ENCODE data around the gene TIPIN.
A peak's percentile ranks its signal among the peaks of the same experiment; 100 is the strongest.
"Not testable (repeated sequence)": the region's sequence is repeated elsewhere in the genome, so short reads cannot be mapped to it uniquely, and the experiment has no call there.

TIPIN gene

DNA sequence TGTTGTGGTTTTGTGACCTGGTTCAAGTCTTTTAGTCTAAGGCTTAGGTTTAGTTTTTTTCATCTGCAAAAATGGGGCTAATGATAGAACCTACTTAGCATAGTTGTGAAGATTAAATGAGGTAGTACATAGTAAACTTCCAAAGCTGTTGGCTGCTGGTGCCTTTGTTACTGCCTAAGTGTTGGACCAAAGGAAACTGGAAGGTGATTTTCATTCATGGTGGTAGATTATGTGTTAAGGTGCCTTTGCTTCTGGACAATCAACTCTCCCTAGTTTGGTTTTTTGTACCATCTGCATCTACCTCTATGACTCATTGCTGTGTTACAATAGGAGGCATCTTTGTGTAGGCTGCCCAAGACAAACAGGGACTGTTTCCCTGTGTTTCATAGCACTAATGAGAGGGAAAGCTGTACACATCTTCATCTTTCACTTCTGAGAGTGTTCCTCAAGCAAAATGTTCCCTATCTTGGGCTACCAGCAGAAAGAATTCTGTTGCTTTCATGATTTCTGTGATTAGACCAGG is 33.4 kb upstream of the TIPIN start:
- TF ChIP-seq ZNF274 (IDR thresholded peaks at IDR 0.05; ENCODE audit: low read depth, low read length): no peak
- H3K4me3 ChIP-seq (ENCODE audit: low read length): peak overlapping the region; percentile 33; the same call in 1 of the 2 replicates

DNA sequence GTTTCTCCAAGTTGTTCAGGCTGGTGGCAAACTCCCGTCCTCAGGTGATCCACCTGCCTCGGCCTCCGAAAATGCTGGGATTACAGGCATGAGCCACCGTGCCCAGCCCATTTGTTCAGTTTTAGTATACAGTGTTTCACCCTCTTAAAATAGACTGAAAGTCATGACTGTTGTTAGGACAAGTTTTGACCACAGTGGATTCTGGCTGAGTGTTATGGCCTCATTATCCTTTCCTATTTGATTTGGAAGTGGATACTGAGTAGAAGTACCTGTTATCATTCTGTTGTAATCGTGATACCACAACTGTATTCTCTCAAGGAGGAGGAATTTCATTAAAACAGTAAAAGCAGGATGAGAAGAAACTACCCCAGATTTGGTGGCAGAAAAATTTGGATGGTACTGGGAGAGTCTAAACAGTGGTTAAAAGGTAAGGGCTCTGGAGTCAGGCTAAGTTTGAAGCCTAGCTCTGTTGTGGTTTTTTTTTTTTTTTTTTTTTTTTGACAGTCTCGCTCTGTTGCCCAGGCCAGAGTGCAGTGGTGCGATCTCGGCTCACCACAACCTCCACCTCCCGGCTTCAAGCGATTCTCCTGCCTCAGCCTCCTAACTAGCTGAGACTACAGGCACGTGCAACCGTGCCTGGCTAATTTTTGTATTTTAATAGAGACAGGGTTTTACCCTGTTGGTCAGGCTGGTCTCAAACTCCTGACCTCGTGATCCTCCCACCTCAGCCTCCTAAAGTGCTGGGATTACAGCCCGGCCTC is 32.8 kb upstream of the TIPIN start:
- H3K4me3 ChIP-seq (ENCODE audit: low read length): peak overlapping the region; percentile 99; the same call in 1 of the 2 replicates

DNA sequence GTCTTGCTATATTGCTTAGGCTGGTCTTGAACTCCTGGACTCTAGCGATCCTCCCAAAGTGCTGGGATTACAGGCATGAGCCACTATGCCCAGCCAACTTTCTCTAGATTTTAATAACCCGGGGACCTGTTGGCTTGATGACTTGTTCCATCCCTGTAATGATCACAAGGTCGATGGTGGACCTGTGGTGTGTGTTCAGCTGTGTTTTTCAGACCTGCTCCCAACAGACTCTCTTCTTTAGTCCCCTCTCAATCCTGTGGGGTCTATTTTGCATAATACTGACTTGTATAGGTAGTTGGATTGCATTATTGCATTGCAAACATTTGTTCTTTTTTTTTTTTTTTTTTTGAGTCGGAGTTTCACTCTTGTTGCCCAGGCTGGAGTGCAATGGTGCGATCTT is 32.1 kb upstream of the TIPIN start:
- peak overlapping the region; percentile 99 for H3K4me3 ChIP-seq (ENCODE audit: low read length)
- TF ChIP-seq ZNF274 (IDR thresholded peaks at IDR 0.05; ENCODE audit: low read depth, low read length): no peak

More for the DNA sequence above, 32.8 kb upstream of the TIPIN start:
- no peak for TF ChIP-seq ZNF274 (IDR thresholded peaks at IDR 0.05; ENCODE audit: low read depth, low read length)

- H3K4me3 ChIP-seq (ENCODE audit: low read length): peak overlapping the region; percentile 99
- TF ChIP-seq ZNF274 (IDR thresholded peaks at IDR 0.05; ENCODE audit: low read depth, low read length): no peak
These were observed 31.5 kb upstream of the TIPIN start for GRCh38 chr15:66388043-66388363.

- peak overlapping the region; percentile 99 for H3K4me3 ChIP-seq (ENCODE audit: low read length)
- TF ChIP-seq ZNF274 (IDR thresholded peaks at IDR 0.05; ENCODE audit: low read depth, low read length): no peak
These were observed 30.9 kb upstream of the TIPIN start for GRCh38 chr15:66387163-66388042.

DNA sequence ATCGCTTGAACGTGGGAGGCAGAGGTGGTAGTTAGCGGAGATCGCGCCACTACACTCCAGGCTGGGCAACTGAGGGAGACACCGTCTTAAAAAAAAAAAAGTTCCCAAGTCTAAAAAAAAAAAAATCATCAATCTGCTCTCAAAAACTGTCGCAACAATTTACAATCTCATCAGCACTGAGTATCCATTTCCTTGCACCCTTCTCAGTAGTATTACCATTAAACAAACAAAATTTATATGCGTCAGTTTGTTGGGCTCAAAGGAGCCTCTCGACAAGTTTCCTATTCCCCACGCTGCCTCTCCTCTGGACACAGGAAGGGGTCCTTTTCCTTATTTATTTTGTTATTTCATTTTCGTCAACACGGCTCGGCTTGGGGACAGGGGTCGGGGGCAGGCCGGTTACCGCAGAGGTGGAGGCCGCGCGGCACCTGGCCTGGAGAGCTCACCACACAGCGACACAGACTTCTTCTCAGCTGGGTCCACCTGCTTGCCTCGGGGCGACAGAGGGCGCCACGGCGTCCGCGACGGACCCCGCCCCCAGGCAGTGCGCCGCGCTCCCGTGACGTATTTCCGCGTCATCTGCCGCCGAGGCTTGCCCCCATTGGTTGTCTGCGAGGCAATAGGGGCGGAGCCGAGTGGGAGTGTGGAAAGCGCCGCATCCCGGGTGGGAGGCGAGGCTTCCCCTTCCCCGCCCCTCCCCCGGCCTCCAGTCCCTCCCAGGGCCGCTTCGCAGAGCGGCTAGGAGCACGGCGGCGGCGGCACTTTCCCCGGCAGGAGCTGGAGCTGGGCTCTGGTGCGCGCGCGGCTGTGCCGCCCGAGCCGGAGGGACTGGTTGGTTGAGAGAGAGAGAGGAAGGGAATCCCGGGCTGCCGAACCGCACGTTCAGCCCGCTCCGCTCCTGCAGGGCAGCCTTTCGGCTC is 30.0 kb upstream of the TIPIN start, which contains the start of gene MAP2K1:
Gene MAP2K1 (plus strand): TSS at position 709 of the 920 bp plus-strand sequence. CDS start 436 bp downstream, outside the sequence.
- H3K4me3 ChIP-seq (ENCODE audit: low read length): peak within 1 kb of the TSS; percentile 99

DNA sequence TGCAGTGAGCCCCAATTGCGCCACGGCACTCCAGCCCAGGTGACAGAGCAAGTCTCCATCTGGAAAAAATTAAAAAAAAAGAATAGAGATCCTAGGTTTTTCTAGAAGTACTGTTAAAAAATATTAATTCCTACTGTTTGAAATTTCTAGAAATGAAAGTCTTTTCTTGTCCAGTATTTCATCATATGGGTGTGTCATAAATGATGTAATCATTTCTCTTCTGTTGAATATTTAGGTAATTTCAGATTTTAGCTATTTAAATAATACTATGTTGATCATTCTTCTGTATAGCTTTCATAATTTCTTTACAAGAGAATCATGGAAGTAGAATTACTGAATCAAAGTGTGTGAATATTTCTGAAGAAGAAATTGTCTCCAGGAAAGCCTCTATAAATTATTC is 24.9 kb upstream of the TIPIN start:
- not testable (repeated sequence) for H3K4me3 ChIP-seq (ENCODE audit: low read length)

More for the DNA sequence above, 30.0 kb upstream of the TIPIN start, which contains the start of gene MAP2K1:
- no peak for TF ChIP-seq ZNF274 (IDR thresholded peaks at IDR 0.05; ENCODE audit: low read depth, low read length)

DNA sequence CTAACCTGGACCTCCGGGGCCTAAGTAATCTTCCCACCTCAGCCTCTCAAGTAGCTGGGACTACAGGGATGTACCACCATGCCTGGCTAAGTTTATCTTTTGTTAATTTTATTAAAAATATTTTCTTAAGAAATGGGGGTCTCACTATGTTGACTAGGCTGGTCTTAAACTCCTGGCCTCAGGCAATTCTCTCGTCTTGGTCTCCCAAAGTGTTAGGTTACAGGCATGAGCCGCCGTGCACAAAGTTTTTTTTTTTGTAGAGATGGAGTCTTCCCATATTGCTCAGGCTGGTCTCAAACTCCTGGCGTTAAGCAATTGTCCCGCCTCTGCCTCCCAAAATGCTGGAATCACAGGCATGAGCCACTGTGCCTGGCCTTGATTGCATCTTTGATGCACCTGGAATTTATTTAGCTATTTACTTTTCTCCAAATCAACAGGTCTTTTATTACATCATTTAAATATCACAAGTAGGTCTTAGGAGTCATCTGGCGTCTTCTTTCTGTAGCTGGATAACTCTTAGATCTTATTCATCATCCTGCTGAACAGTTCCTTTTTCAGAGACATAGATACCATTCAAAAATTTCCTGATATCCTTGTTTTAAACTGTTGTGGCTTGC is 22.4 kb upstream of the TIPIN start:
- no peak for TF ChIP-seq ZNF274 (IDR thresholded peaks at IDR 0.05; ENCODE audit: low read depth, low read length)
- H3K4me3 ChIP-seq (ENCODE audit: low read length): no peak overlapping the region

DNA sequence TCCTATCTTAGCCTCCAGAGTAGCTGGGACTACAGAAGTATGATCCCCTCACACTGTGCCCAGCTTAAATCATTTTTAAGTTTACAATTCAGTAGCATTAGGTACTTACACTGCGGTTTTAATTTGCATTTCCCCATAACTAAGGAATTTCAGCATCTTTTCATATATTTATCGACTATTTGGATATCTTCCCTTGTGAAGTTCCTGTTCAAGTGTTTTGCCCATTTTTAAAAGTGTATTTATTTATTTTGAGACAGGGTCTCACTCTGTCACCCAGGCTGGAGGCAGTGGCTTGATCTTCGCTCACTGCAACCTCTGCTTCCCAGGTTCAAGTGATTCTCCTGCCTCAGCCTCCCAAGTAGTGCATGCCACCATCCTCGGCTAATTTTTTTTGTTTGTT is 17.7 kb upstream of the TIPIN start:
- H3K4me3 ChIP-seq (ENCODE audit: low read length): no peak overlapping the region
- TF ChIP-seq ZNF274 (IDR thresholded peaks at IDR 0.05; ENCODE audit: low read depth, low read length): no peak

- H3K4me3 ChIP-seq (ENCODE audit: low read length): peak overlapping the region; percentile 72; the same call in 1 of the 2 replicates
These were observed 13.5 kb upstream of the TIPIN start for GRCh38 chr15:66369773-66370651.

GRCh38 chr15:66364944-66365528 is 8.6 kb upstream of the TIPIN start:
- TF ChIP-seq ZNF274 (IDR thresholded peaks at IDR 0.05; ENCODE audit: low read depth, low read length): no peak

More at GRCh38 chr15:66369773-66370651, 13.5 kb upstream of the TIPIN start:
- TF ChIP-seq ZNF274 (IDR thresholded peaks at IDR 0.05; ENCODE audit: low read depth, low read length): no peak

DNA sequence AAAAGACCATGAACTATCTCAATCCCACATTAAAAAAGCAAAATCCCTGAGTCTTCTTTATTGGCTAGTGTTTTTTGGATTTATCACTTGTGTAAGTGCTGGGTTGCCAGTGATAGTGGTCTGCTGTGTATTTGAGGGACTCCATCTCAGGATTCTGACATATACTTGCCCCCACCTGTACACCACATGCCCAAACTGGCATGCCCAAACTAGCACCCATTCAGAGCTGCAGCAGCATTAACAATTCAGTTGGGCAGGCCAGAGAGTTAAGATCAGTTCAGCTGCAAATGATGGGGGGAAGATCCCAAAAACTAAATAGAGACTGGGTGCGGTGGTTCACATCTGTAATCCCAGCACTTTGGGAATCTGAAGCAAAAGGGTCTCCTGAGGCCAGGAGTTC is 6.3 kb upstream of the TIPIN start:
- no peak for TF ChIP-seq ZNF274 (IDR thresholded peaks at IDR 0.05; ENCODE audit: low read depth, low read length)
- H3K4me3 ChIP-seq (ENCODE audit: low read length): no peak overlapping the region

More at GRCh38 chr15:66364944-66365528, 8.6 kb upstream of the TIPIN start:
- no peak overlapping the region for H3K4me3 ChIP-seq (ENCODE audit: low read length)

DNA sequence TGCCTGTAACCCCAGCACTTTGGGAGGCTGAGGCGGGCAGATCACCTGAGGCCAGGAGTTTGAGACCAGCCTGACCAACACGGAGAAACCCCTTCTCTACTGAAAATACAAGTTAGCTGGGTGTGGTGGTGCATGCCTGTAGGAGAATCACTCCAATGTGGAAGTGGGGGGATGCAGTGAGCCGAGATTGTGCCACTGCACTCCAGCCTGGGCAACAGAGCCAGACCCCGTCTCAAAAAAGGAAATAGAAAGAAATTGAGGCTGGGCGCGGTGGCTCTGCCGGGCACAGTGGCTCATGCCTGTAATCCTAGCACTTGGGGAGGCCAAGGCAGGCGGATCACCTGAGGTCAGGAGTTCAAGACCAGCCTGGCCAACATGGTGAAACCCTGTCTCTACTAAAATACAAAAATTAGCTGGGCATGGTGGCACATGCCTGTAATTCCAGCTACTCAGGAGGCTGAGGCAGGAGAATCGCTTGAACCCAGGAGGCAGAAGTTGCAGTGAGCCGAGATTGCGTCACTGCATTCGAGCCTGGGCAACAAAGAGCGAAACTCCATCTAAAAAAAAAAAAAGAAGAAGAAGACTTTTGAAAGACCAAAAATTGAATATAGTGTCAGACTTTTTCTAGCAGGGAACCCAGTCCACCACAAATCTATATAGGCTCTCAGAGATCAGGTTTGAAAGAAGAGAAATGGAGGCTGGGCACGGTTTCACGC is 5.4 kb upstream of the TIPIN start:
- not testable (repeated sequence) for H3K4me3 ChIP-seq (ENCODE audit: low read length)

Measured in GM08714 (cell line).